Measurements from ENCODE around the gene EXOSC5.

DNA sequence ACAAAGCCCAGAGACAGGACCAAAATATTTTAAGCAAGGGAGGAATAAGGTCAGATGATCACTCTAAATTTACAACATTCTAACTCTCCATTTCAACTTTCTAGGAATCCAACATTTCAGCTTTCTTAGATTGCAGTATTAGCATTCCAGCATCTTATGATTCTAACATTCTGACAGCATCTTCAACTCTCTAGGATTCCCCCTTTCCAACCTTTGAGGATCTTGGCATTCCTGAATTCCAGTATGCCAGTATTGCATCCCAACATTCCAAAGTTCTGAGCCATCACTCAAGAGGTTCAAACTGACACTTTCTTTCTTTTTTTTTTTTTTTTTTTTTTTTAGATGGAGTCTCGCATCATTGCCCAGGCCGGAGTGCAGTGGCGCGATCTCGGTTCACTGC, 57.2 kb downstream of the EXOSC5 start:
- no peak for TF ChIP-seq EZH2 (IDR thresholded peaks at IDR 0.05; ENCODE audit: borderline replicate concordance)
- no peak for TF ChIP-seq CTCF (IDR thresholded peaks at IDR 0.05; ENCODE audit: poor library complexity)
- no peak for TF ChIP-seq EZH2phosphoT487 (IDR thresholded peaks at IDR 0.05; ENCODE audit: low read depth, severe bottlenecking, unreplicated experiment)
